ENCODE data around the gene SOX13.

Gene SOX13

GRCh38 chr1:204130178-204130577, 57.3 kb downstream of the SOX13 start:
- DNase-seq (ENCODE audit: low spot score) (no peak), FAIRE-seq (no peak)

GRCh38 chr1:204130981-204131892, 58.3 kb downstream of the SOX13 start:
- FAIRE-seq (peak; percentile 90), DNase-seq (ENCODE audit: low spot score) (peak; percentile 87)

- DNase-seq (ENCODE audit: low spot score) (no peak), FAIRE-seq (no peak)
Measured at GRCh38 chr1:204131978-204132377, 59.1 kb downstream of the SOX13 start.

GRCh38 chr1:204132718-204133117, 59.8 kb downstream of the SOX13 start:
- DNase-seq (ENCODE audit: low spot score): no peak
- FAIRE-seq: no peak

GRCh38 chr1:204134103-204134502, 61.2 kb downstream of the SOX13 start:
- DNase-seq (ENCODE audit: low spot score): no peak

GRCh38 chr1:204136814-204137213, 63.9 kb downstream of the SOX13 start:
- FAIRE-seq (no peak), DNase-seq (ENCODE audit: low spot score) (no peak)

More at GRCh38 chr1:204134103-204134502, 61.2 kb downstream of the SOX13 start:
- no peak for FAIRE-seq

- no peak for DNase-seq (ENCODE audit: low spot score)
- no peak for FAIRE-seq
Measured at GRCh38 chr1:204139088-204139487, 66.2 kb downstream of the SOX13 start.

GRCh38 chr1:204139952-204140351, 67.0 kb downstream of the SOX13 start:
- FAIRE-seq (no peak), DNase-seq (ENCODE audit: low spot score) (no peak)

- DNase-seq (ENCODE audit: low spot score) (no peak), FAIRE-seq (no peak)
Measured at GRCh38 chr1:204141131-204141530, 68.2 kb downstream of the SOX13 start.

GRCh38 chr1:204142032-204142974, 69.4 kb downstream of the SOX13 start:
- FAIRE-seq: no peak
- no peak for DNase-seq (ENCODE audit: low spot score)

- DNase-seq (ENCODE audit: low spot score) (no peak), FAIRE-seq (no peak)
Measured at GRCh38 chr1:204143276-204144041, 70.5 kb downstream of the SOX13 start.

- FAIRE-seq (no peak), DNase-seq (ENCODE audit: low spot score) (no peak)
Measured at GRCh38 chr1:204145033-204145504, 72.2 kb downstream of the SOX13 start.

- no peak for DNase-seq (ENCODE audit: low spot score)
- FAIRE-seq: no peak
Measured at GRCh38 chr1:204146309-204146708, 73.4 kb downstream of the SOX13 start.

- FAIRE-seq (no peak), DNase-seq (ENCODE audit: low spot score) (no peak)
Measured at GRCh38 chr1:204146965-204147364, 74.0 kb downstream of the SOX13 start.

GRCh38 chr1:204147406-204148383, 74.8 kb downstream of the SOX13 start:
- FAIRE-seq (no peak), DNase-seq (ENCODE audit: low spot score) (no peak)

GRCh38 chr1:204149107-204149506, 76.2 kb downstream of the SOX13 start:
- DNase-seq (ENCODE audit: low spot score) (no peak), FAIRE-seq (no peak)

GRCh38 chr1:204149635-204150565, 77.0 kb downstream of the SOX13 start:
- FAIRE-seq: no peak
- no peak for DNase-seq (ENCODE audit: low spot score)

- DNase-seq (ENCODE audit: low spot score) (no peak), FAIRE-seq (no peak)
Measured at GRCh38 chr1:204150702-204151551, 78.0 kb downstream of the SOX13 start.

All from RCC 7860 (cell line).